ENCODE measurements around the gene SPSB2.
"Not testable (repeated sequence)": the region's sequence is repeated elsewhere in the genome, so short reads cannot be mapped to it uniquely, and the experiment has no call there.

SPSB2 gene

DNA sequence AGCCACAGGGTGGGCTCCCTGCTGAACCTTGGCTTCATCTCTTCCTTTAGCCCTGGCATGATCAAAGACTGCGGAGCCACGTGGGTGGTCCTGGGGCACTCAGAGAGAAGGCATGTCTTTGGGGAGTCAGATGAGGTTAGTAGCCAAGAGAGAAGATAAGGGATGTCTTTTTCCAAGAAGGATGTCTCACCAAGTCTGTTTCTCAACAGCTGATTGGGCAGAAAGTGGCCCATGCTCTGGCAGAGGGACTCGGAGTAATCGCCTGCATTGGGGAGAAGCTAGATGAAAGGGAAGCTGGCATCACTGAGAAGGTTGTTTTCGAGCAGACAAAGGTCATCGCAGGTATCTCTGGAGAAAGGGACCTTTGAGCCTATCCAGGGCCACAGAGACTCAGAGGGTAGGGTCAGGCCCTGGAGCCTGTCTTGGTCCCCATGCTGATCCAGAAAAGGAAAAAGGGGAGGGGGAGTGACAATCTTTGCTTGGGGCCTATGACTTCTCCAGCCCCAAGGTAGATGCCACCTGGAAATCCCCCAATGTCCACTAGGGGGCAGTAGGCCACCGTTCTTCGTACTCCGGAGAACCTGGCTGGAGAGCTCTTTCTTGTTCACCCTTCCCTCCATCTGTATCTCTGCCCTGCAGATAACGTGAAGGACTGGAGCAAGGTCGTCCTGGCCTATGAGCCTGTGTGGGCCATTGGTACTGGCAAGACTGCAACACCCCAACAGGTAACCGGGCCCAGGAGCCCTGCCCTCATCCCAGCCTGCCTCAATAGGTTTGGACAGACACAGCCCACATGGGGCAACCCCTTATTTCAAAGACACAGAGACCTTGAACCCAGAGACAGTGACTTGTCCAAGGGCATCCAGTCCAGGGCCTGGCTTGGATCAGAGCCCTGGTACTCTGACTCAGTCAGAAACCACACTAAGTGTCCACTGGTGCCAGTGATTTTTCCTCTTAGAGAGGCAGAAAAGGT lies 3.8 kb downstream of the SPSB2 start:
- DNase-seq, result peak; percentile 88

GRCh38 chr12:6868211-6869048 lies 4.7 kb downstream of the SPSB2 start:
- peak; percentile 21 for DNase-seq

DNA sequence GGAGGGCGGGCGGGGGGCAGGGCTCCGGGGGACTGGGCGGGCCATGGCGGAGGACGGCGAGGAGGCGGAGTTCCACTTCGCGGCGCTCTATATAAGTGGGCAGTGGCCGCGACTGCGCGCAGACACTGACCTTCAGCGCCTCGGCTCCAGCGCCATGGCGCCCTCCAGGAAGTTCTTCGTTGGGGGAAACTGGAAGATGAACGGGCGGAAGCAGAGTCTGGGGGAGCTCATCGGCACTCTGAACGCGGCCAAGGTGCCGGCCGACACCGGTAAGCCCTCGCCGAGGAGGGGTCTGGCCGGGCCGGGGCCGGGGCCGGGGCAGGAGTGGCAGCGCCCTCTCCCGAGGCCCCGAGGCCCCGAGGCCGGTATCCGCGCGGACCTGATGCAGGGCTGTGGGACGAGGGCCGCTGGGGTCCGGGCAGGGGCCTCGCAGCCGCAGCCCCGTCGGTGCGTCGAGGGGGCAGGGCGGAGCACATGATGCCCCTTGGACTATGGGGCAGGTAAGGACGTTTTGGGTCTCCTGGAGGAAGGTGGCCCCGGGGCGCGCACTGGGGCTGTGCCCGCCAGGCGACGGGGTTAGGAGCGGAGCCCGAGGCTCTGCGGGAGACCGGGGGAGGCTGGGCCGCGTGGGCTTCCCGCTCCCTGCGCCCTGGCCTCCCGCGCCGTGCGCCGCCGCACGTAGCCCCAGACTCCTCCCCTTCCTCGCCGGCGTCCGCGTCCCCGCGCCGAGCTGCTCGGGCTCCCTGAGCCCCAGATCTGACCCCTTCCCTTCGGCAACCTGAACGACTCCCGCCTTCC lies 5.5 kb downstream of the SPSB2 start, which contains the start of gene TPI1:
Gene TPI1 (plus strand): TSS at position 119 of the 798 bp plus-strand sequence. CDS start 36 bp downstream, at position 155.
- peak; percentile 82 for DNase-seq

DNA sequence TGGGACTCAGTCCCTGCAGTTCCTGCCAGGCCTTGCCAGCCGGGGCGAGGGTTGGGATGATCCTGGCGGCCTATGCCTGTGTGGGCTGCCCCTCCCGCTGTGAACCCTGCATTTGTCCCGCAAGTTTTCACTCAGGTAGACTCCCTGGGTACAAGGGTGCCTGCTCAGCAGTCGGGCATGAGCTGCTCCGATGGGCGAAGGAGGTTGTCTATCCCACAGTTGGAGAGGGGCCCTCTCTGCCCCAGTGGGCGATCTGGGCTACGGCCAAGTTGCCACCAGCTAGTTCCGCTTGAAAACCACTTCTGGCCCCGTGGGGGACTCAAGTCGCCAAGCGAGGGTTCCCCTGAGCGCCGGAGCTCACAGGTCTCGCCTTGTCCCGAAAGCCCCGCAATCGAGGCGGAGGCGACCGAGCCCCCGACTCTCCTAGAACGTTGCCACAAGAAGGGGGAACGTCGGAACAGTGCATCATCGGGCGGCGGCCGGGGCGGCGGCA lies 6.1 kb downstream of the SPSB2 start:
- no peak for DNase-seq

GRCh38 chr12:6866163-6866919 lies 6.8 kb downstream of the SPSB2 start:
- no peak for DNase-seq

- DNase-seq, result not testable (repeated sequence)
Observed at GRCh38 chr12:6865307-6865706, 7.8 kb downstream of the SPSB2 start.

DNA sequence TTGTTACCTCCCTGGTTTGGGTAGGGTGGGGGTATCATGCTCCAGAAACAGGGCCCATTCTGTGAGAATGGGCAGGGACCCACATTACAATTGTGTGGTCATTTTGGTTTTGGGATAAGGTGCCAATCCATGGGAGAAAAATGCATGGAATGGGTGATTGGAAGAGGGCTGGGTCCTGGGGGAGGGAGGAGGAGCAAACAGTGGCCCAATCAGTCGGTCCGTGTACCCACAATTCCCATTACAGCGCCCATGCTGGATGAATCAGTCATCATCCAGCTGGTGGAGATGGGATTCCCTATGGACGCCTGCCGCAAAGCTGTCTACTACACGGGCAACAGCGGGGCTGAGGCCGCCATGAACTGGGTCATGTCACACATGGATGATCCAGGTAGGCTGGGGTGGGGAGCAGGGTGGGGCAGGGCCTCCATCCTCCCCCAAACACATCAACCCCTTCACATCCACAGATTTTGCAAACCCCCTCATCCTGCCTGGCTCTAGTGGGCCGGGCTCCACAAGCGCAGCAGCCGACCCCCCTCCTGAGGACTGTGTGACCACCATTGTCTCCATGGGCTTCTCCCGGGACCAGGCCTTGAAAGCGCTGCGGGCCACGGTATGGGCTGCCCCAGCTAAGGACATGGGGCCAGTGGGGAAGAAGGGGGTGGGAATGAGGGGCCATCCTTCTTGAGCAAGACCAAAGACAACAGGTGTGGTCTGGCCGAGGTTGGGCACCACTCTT lies 9.3 kb downstream of the SPSB2 start:
- DNase-seq, result no peak

- no peak for DNase-seq
Observed at GRCh38 chr12:6863033-6863432, 10.1 kb downstream of the SPSB2 start.

DNA sequence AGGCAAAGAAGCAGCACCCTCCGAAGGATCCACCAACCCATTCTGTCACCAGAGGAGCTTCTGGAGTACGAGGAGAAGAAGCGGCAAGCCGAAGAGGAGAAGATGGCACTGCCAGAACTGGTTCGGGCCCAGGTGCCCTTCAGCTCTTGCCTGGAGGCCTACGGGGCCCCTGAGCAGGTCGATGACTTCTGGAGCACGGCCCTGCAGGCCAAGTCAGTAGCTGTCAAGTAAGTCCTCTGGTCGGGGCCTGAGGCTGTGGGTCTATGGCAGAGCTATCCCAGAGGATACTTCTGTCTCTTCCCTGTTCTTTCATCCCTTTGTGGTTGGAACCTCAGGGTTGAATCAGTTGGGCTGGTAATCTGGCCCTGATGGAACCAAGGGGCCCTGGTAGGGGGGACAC lies 11.7 kb downstream of the SPSB2 start:
- no peak for DNase-seq

GRCh38 chr12:6860942-6861341 lies 12.2 kb downstream of the SPSB2 start:
- DNase-seq, result no peak

- no peak for DNase-seq
Observed at GRCh38 chr12:6860116-6860515, 13.0 kb downstream of the SPSB2 start.

DNA sequence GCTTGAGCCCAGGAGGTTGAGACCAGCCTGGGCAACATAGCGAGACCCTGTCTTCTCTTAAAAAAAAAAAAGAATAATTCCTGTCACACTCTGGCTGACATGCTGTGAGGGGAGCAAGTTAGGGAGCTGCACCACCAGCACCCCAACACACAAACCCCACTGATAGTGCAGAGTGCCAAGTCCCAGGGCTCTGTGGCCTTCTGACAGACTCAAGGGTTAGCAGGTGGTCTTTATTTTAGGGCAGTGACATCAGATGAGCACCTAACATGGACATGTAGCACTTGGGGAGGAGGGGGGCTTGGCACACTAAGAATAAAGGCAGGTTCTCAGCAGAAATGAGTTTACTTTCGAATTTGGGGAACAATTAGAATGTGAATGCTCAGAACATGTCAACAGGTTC lies 14.3 kb downstream of the SPSB2 start:
- no peak for DNase-seq

DNA sequence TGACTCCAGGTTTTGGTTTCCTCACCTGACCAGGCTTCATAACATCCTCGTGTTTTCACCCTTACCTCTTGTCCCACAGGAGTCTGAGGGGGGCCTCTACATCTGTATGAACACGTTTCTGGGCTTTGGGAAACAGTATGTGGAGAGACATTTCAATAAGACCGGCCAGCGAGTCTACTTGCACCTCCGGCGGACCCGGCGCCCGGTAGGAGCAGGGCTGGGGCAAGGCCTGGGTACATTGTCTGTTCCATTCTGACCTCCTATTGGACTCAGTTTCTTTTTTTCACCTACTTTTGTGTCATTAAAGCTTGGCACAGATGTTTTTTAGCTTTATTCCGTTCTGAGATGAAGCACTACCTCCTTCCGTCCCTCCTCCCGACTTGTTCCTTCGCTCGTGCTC lies 17.8 kb downstream of the SPSB2 start:
- DNase-seq, result no peak

- no peak for DNase-seq
Observed at GRCh38 chr12:6854036-6854435, 19.1 kb downstream of the SPSB2 start.

DNA sequence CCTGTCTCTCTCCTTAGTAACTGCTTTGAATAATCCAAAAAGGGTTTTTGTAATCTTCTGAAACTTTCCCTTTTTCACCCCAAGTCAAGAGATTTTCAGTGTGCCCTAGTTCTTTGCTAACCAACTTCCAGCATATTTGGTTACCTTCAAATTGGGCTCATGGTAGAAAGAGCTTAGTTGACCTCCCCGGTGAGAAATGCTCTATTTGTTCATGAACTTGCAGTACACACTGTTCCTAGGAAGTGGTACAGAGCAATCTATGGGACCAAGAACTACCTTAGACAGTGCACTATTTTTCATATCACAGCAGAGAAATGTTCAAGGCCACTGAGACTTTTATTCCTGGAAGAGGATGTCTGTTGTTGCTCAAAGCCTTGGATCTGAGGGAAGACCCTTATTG lies 19.5 kb downstream of the SPSB2 start:
- DNase-seq, result no peak

- DNase-seq, result peak; percentile 82
Observed at GRCh38 chr12:6852651-6853354, 20.3 kb downstream of the SPSB2 start.

DNA sequence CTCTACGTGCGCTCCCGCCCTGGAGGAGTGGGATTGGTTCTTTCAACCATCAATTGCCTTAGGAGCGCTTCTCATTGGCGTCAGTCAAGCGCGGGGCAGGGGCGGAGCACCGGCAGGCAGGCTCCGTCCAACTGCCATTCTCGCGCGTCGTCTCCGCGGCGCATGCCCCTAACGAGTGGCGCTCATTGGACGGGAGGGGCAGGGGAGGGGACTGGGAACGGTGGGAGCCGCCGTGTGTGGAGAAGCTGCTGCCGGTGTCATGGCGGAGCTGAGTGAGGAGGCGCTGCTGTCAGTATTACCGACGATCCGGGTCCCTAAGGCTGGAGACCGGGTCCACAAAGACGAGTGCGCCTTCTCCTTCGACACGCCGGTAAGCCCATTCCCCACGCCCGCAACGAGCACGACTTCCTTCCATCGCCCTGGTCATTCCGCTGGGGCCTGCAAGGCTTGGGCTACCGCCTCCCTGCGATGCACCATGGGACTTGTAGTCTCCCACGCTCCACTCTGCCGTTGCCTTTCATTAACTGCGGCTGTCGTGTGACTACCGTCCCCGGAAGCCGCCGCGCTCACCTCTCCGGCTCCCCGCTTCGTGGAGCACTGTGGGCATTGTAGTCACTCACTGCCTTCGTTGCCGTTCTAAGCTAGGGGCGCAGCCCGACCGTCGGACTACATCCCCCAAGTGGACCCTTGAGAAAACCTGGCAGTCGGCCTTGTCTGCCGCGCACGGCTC lies 21.0 kb downstream of the SPSB2 start, which contains the start of gene USP5:
Gene USP5 (plus strand): TSS at position 230 of the 730 bp plus-strand sequence. CDS start 30 bp downstream, at position 260.
- DNase-seq, result peak; percentile 98

DNA sequence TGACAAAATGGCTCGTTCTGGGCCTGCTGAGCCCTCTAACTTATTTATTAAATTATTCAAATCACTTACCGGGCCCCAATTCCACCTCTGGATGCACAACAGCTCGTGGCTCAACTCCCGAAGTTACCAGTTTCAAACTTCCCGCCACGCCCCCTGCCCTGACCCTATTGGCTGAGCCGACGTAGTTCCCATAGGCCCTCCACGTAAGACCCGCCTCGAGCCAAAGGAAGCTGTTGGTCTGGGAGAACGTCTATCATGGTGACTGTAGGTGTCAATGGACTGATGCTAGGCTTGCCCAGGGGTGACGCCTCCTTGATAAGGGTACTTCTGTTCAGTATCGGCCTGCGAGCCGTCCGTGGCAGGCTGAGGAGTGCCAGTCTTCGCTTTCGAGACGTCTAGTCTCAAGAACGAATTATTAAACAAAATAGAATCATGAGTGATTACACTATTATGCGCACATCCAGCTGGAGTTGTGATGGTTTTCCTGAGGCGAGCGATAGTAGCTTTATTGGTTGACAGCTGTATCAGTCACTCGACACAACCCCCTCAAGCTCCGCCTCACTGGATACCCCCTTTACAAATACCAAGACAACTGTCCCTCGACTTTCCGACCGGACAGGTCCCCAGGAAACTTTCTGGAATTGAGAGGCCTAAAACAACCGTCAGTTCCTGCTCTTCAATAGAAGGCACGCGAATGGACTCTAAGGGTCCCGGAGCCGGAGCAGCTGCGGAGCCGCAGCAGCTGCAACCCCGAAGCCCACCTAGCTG lies 21.8 kb downstream of the SPSB2 start, which contains the start of gene CDCA3:
Gene CDCA3 (minus strand): TSS at position 134 of the 768 bp plus-strand sequence. CDS start 334 bp downstream, outside the sequence.
- peak; percentile 94 for DNase-seq

DNA sequence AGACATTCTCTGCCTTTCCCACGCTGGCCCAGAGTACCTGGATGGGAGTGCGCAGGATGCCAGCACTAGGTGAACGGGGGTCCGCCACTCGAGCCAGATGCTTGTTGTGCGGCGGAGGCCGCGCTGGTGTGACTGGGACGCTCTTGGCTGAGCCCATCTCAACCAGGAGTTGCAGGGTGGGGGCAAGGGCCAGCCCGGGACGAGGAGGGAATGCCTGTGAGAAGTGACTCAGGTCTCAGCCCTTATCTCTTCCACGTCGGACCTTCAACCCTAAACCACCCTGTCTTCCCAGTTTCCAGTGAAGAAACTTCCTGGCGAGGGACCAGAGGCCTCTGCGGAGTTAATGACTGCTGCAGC lies 22.3 kb downstream of the SPSB2 start:
- no peak for DNase-seq
